ENCODE results near the gene MYLK.

Gene MYLK

GRCh38 chr3:123584284-123584987 is 299.7 kb downstream of the MYLK start:
- DNase-seq = no peak

DNA sequence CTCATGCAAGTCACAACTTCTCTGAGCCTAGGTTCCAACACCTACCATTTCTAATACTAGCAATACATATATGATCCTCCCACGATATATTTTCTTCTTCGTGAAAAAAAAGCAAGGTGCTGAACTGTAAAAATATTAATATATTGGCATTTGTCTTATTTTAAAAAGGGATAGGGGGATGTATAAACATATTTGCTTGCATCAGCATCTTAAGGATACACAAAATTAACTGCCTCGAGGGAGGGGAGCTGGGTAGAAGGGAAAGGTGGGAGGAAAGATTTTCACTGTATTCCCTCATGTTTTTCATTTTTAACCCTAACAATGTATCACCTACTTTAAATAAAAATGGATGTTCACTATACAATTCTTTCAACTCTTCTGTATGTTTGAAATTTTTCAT is 300.6 kb downstream of the MYLK start:
- DNase-seq = no peak

GRCh38 chr3:123582315-123582714 is 301.8 kb downstream of the MYLK start:
- no peak for DNase-seq

GRCh38 chr3:123576122-123576521 is 308.0 kb downstream of the MYLK start:
- DNase-seq = no peak

DNA sequence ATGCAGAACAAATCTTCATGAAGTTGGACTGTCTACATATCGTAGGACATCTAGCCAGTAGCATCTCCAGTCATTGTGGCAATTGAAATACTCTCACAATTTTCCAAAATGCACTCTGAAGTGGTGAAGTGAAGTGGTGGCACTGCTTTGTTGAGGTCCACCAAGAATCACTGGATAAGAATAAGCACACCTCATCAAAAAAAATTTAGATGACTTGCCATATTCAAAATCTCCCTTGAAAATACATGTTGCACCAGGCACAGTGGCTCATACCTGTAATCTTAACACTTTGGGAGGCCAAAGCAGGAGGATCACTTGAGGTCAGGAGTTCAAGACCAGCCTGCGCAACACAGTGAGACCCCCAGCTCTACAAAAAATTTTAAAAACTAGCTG is 312.2 kb downstream of the MYLK start:
- no peak for DNase-seq

- no peak for DNase-seq
Measured at GRCh38 chr3:123571264-123571972, 312.7 kb downstream of the MYLK start.

DNA sequence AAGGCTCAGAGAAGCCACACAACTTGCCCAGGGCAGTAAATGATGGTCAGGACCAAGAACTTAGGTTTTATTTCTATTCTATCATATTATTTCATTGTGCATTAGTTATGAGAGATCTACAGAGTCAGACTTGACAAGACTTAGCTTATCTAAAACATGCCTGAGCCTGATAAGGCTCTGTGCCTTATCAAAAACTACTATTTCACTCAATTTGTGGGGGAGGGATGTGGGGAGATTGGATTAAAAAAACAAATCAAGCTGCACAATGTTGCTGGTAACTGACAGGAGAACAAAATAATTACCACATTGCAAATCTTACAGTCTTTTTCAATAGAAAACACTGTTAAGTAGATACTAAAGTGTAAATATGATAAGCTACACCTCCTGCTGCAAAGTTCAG is 315.3 kb downstream of the MYLK start:
- DNase-seq = no peak

- no peak for DNase-seq
Measured at GRCh38 chr3:123568034-123568433, 316.1 kb downstream of the MYLK start.

DNA sequence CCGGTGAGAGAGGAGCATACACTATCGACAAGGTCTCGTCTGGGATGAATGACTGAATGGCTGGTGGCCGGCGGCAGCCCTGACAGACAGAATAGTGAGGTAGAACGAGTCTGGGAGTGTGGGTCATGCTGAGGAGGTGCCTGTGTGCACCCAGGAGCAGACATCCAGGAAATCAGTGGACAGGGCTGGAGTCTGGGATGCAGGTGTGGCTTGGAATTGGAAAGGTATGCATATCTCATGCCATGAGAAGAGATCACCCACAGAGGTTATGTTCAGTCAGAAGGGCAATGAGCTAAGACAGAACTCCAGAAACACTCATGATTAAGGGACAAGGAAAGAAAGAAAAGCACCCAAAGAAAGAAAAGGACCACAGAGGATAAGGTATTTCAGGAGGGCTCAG is 320.1 kb downstream of the MYLK start:
- no peak for DNase-seq

DNA sequence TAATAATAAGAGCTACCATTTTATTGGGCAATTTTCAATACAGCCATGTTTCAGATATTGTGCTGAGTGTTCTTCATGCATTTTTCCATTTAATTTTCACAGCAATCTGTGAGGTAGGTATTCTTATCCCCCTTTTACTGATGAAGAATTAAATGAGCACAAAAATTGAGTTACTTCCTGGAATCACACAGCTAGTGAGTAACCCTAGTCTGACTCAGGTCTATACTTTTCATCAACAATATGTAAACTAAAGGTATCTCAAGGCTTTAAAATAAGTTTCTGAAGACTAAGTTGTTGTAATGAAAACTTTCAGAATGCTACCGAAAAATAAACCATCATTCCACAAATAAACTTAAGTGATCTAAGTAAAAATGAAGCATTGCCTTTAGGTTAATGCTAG is 321.6 kb downstream of the MYLK start:
- no peak for DNase-seq

DNA sequence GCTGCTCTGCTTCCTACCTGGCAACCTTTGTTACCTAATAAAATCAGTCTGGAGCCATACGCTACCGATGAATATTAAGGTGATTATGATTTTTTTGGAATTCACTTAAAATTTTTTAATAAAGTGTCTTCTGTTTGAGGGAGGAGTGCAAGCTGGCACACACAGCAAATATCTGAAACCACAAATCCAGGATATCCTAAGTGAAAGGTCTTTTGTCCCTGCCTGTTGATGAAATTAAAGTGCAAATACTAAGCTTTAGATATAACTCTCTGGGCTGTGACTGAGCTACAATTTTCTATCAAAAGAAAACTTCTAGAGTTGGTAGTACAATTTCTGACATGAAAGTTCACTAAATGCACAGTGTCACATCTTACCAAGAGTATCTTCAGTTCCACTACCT is 322.9 kb downstream of the MYLK start:
- no peak for DNase-seq
